Fibroblast of skin of scalp (primary cell): ENCODE results near the gene RAD51B.
"Not testable (repeated sequence)": the region's sequence is repeated elsewhere in the genome, so short reads cannot be mapped to it uniquely, and the experiment has no call there.

Experiments
- DNase-seq: peaks from one replicate; pipeline ENCODE4 v3.0.0-alpha.2; 2013

The RAD51B gene

GRCh38 chr14:68082698-68083291 is 263.2 kb downstream of the RAD51B start:
- no peak for DNase-seq

GRCh38 chr14:68084256-68084655 is 264.7 kb downstream of the RAD51B start:
- peak; percentile 33 for DNase-seq

DNA sequence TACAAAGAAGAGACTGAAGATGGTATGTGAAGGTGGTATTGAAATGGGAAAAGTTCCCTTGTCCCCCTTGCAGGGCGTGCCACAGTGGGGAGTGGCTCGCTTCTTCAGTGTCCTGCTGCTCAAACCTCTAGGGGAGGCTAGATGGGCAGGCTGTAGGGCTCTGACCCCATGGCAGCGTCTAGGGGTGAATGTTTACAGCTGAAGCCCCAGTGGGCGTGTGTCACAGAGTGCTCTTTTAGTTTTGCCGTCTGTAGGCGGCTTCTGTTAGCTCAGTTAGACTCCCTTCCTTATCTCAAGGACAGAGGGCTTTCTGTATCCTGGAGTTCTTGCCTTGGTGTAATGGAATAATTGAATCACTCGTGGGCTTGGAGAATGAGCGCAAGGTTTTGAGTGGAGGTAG is 266.2 kb downstream of the RAD51B start:
- no peak for DNase-seq

GRCh38 chr14:68088451-68088854 is 268.9 kb downstream of the RAD51B start:
- peak; percentile 20 for DNase-seq

GRCh38 chr14:68089146-68089731 is 269.7 kb downstream of the RAD51B start:
- peak; percentile 18 for DNase-seq

GRCh38 chr14:68094158-68094557 is 274.6 kb downstream of the RAD51B start:
- no peak for DNase-seq

- no peak for DNase-seq
Observed at GRCh38 chr14:68094752-68095151, 275.2 kb downstream of the RAD51B start.

- no peak for DNase-seq
Observed at GRCh38 chr14:68097727-68098126, 278.1 kb downstream of the RAD51B start.

GRCh38 chr14:68098834-68099233 is 279.3 kb downstream of the RAD51B start:
- no peak for DNase-seq

- no peak for DNase-seq
Observed at GRCh38 chr14:68099495-68100045, 280.0 kb downstream of the RAD51B start.

DNA sequence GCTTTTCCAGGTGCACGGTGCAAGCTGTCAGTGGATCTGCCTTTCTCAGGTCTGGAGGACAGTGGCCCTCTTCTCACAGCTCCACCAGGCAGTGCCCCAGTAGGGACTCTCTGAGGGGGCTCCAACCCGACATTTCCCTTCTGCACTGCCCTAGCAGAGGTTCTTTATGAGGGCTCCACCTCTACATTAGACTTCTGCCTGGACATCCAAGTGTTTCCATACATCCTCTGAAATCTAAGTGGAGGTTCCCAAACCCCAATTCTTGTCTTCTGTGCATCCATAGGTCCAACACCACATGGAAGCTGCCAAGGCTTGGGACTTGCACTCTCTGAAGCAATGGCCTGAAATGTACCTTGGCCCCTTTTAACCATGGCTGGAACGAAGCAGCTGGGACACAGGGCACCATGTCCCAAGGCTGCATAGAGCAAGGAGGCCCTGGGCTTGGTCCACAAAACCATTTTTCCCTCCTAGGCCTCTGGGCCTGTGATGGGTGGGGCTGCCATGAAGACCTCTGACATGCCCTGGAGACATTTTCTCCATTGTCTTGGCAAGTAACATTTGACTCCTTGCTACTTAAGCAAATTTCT is 282.2 kb downstream of the RAD51B start:
- not testable (repeated sequence) for DNase-seq

DNA sequence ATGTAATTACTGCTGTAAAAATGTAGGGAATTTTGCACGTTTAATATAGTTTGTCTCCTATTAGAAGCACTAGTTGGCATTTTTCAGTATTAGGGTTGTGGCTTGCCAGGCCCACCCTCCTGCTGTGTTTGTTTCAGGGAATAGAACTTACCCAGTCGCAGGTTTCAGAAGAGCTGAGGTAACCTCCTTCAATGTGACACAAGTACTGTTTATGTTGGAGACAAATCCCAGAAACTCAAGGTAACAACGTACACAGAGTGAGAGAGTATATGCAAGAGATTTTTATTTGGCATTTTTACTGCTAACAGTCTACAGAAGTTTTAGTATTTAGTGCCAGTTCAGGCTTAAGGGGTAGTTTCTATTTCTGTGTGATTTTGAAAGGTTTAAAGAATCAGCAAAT is 284.3 kb downstream of the RAD51B start:
- no peak for DNase-seq

- DNase-seq, result peak; percentile 81
Observed at GRCh38 chr14:68104518-68104917, 284.9 kb downstream of the RAD51B start.

DNA sequence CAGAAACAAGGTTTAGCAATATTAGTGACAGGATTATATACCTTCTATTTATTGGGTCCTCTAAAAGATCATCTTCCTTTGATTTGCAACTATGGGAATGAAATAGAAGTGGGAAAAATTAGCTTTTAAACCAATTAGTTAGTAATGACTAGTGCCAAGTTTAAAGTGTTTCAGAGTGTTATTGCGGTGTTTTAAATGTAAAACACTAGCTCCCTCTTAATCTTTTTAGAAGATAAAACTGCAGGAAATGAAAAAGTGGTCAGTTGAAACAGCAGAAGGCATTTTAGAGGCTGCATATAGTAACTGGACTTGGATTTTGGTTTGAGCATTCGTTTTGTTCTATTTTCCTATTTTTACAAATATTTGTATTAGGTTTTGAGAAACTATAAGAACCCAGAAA is 286.2 kb downstream of the RAD51B start:
- DNase-seq, result no peak

GRCh38 chr14:68106456-68106855 is 286.9 kb downstream of the RAD51B start:
- DNase-seq, result no peak

- DNase-seq, result no peak
Observed at GRCh38 chr14:68106905-68107304, 287.3 kb downstream of the RAD51B start.

GRCh38 chr14:68109132-68109900 is 289.7 kb downstream of the RAD51B start:
- peak; percentile 79 for DNase-seq

DNA sequence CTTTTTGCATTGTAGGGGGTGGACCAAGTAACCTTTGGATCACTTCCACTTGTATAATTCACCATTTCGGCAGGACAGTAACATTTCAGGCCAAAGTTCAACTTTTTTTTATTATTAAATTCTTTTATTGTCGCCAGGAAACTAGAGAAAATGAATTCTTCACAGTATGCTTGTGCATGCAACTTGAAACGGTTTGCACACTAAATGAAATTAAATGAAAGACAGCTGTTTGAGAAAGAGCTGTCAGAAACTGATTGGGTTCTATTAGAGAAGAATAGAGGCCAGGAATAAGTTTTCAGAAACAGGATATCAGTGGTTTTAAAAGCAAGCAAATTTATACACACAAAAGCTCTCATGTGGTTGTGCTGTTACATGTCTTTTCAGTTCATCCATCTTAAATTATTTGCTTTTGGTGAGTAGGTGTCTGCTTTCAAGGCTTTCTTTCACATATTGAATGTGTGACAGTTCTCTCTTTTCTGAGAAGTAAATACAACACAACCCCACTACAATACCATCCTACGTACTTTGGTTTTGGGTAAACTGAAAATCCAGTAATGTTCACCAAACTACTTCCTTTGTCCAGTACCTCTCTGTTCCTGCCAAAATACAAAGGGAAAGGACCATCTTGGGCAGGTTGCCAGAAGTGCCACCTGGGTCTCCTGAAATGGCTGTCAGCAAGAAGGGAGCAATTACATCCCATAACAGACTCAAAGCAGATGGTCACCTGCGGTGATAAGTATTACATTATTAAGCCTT is 291.7 kb downstream of the RAD51B start:
- peak; percentile 27 for DNase-seq

DNA sequence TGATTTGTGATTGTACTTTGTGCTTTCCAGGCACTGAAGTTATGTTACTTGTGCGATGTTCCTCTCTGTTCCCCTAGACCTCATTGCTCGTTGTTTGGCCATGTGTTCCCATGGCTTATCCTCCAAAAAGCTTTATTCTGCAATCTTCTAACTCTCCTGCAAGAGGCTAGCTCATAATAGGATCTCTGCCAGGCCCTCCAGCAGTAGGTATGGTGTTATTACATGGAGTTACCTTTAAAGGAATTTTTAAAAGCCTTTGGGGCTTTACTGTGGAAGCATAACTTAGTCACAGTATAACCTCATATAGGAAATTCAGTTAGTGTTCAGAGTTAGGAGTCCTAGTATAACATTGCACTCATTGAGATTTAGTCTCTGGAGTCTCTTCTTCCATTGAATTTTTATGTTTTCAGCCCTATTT is 292.3 kb downstream of the RAD51B start:
- DNase-seq, result no peak

DNA sequence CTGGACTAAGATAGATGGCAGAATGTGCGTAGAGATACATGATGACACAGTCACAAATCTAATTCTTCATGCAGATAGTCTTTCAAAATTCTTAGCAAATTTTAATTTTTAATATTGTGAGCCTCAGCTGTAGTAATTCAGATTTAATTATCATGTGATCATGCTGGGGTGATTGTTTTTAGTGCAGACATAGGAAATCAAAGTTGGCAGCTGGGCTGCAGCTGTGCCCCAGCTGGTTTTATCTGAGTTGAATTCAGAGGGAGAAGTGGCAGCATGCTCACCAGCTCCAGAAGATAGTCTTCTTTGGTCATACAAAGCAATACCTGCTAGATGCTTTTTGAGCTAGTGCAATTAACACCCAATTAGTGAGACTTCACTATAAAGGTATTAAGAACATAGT is 292.9 kb downstream of the RAD51B start:
- no peak for DNase-seq

- peak; percentile 93 for DNase-seq
Observed at GRCh38 chr14:68113343-68113930, 293.9 kb downstream of the RAD51B start.

DNA sequence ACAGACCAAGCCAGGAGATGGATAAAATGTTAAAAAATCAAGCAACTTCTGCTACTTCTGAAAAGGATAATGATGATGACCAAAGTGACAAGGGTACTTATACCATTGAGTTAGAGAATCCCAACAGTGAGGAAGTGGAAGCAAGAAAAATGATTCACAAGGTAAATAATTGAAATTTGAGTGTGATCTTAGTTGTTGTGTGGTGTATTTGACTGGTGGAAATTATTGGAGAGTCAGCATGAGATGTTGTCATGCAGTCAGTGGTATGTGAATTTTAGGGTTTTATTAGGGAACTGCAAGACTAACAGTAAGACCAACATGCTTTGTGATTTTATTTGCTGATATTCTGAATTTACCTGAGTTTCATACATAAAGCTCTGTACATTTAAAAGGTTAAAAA is 296.4 kb downstream of the RAD51B start:
- DNase-seq, result not testable (repeated sequence)
